Cardiac muscle cell (in vitro differentiated cells and primary cell): ENCODE results near the gene ASPSCR1. TPM values are rescaled to one million over a fixed set of nuclear protein-coding genes. Genes with fewer than 3 reads are reported as not detected.

Experiments
- DNase-seq, 2 donors: peaks; one replicate each; pipeline versions ENCODE4 v3.0.0 to v3.0.0-alpha.2; 2010 to 2017; ENCODE audit warnings: low read depth in 1 of 2, low spot score in 1 of 2
- H3K27ac ChIP-seq: fragments of 200-600 bp; sonication (generic); 2 replicates; pipeline ENCODE4 v1.5.1; 2016
- H3K27me3 ChIP-seq: fragments of 200-600 bp; sonication (generic); 2 replicates; pipeline ENCODE4 v1.6.0; 2016; ENCODE audit warnings: control low read depth
- H3K36me3 ChIP-seq: fragments of 200-600 bp; sonication (generic); 2 replicates; pipeline ENCODE4 v1.5.1; 2016; ENCODE audit warnings: control low read depth
- H3K4me1 ChIP-seq: fragments of 200-600 bp; sonication (generic); 2 replicates; pipeline ENCODE4 v1.8.1; 2017; ENCODE audit warnings: low read depth, mild to moderate bottlenecking, mixed run types
- H3K4me3 ChIP-seq: fragments of 200-600 bp; sonication (generic); 2 replicates; pipeline ENCODE4 v1.5.1; 2016; ENCODE audit warnings: mild to moderate bottlenecking
- H3K9me3 ChIP-seq: fragments of 200-600 bp; sonication (generic); 2 replicates; pipeline ENCODE4 v1.5.1; 2017; ENCODE audit warnings: low read depth, mild to moderate bottlenecking, control low read depth
- polyA plus RNA-seq: library from polyadenylated mRNA; unstranded; fragments of >200 nt; fragmentation: Nextera tagmentation; extraction: Ambion mirVana; gene quantifications from 2 replicates; pipeline ENCODE4 v1.2.1, GENCODE V29; 2016
- total RNA-seq: library from RNA; depleted of rRNA; stranded (reverse); fragments of >200 nt; gene quantifications from 2 replicates; pipeline ENCODE4 v1.2.3, GENCODE V29; 2016
- TF ChIP-seq, protein P1 (sequence below): IDR thresholded peaks from 2 replicates; pipeline ENCODE4 v1.5.1; 2012; ENCODE audit warnings: low read depth, mild to moderate bottlenecking, low read length

The ASPSCR1 gene
- total and polyA plus RNA-seq, 2 experiments from 2014 or later: 48.5 to 74.0 TPM

DNA sequence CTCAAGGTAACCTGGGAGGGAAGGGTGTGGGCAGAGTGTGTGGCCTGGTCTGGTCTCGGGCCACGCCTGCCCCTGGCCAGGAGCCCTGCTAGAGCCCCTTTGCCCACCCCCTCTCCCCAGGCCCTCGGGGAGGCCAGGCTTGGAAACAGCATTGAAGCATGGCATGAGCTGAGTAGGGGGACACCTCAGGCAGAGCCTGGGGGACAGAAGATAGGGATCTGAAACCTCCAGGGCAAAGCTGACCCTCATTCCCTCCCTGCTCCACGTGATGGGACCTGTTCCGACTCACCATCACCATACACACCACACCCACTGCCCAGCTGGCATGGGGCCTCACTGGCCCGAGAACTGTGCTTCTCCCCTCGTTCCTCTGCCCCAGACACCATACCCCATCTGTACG, 71.7 kb downstream of the ASPSCR1 start:
- H3K4me1 ChIP-seq: peaks cover 4% of the 10 kb centered on the region
- no peak overlapping the region for H3K4me3 ChIP-seq
- H3K36me3 ChIP-seq: no peaks in the 10 kb centered on the region
- TF ChIP-seq, protein P1, sequence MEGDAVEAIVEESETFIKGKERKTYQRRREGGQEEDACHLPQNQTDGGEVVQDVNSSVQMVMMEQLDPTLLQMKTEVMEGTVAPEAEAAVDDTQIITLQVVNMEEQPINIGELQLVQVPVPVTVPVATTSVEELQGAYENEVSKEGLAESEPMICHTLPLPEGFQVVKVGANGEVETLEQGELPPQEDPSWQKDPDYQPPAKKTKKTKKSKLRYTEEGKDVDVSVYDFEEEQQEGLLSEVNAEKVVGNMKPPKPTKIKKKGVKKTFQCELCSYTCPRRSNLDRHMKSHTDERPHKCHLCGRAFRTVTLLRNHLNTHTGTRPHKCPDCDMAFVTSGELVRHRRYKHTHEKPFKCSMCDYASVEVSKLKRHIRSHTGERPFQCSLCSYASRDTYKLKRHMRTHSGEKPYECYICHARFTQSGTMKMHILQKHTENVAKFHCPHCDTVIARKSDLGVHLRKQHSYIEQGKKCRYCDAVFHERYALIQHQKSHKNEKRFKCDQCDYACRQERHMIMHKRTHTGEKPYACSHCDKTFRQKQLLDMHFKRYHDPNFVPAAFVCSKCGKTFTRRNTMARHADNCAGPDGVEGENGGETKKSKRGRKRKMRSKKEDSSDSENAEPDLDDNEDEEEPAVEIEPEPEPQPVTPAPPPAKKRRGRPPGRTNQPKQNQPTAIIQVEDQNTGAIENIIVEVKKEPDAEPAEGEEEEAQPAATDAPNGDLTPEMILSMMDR: no peak
- DNase-seq: no peak
- H3K9me3 ChIP-seq: no peaks in the 10 kb centered on the region
- H3K27ac ChIP-seq: no peak overlapping the region
- H3K27me3 ChIP-seq: no peaks in the 10 kb centered on the region

DNA sequence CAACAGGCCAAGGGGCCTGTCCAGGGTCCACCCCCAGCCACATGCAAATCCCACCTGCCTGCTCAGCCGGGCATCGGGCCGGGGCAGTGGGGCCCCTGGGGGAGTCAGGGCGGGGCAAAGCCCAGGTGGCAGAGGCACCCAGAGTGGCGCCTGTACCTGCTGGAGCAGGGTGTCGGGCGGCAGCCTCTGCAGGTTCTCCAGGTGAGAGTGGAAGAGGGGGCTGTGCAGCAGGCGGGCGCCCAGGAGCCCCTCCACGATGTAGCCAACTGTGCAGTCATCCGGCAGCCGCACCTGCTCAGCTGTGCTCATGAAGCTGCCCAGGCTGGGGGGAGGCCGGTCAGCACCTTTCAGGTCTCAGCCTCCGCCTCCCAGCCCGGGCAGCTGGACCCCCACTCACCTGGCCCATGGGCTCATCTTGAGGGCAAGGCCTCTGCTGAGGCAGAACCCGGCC, 72.1 kb downstream of the ASPSCR1 start:
- Histone ChIP-seq H3K4me3 (no peak overlapping the region), H3K9me3 (no peaks in the 10 kb centered on the region), H3K27ac (no peak overlapping the region), H3K27me3 (no peaks in the 10 kb centered on the region), H3K36me3 (peaks cover under 1% of the 10 kb centered on the region), H3K4me1 (peaks cover 4% of the 10 kb centered on the region)
- TF ChIP-seq, protein P1: no peak
- no peak for DNase-seq

DNA sequence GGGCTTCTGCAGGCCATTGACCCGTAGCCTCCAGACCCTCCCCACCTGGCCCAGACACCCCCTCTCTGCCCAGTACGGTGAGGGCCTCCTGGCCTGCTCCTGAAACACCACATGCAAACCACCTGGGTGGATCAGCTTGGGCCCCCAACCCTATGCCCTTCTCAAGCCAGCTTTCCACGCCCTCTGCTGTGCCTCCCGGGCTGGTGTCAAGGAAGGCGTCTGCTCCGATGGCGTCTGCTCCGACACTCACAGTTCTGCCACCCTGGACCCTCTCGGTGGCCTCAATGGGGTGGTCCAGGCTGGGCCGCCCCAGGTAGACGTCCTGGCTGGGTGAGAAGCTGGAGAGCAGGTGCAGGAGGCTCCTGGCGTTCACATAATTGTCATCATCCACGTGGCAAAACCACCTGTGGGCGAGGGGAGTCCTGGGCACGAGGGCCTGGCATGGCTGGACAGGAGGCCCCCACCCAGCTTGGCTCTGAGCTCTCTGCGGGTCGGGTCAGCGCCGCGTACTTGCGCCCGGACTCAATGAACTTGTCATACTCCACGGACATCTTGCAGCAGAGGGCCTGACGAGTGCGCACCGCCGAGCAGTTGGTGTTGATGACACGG, 72.8 kb downstream of the ASPSCR1 start:
- H3K4me3 ChIP-seq: peak overlapping the region; percentile 90
- peaks cover 4% of the 10 kb centered on the region for H3K4me1 ChIP-seq
- H3K36me3 ChIP-seq: peaks cover 8% of the 10 kb centered on the region
- no peaks in the 10 kb centered on the region for H3K27me3 ChIP-seq
- TF ChIP-seq, protein P1: no peak
- DNase-seq: no peak
- H3K27ac ChIP-seq: no peak overlapping the region
- H3K9me3 ChIP-seq: no peaks in the 10 kb centered on the region

DNA sequence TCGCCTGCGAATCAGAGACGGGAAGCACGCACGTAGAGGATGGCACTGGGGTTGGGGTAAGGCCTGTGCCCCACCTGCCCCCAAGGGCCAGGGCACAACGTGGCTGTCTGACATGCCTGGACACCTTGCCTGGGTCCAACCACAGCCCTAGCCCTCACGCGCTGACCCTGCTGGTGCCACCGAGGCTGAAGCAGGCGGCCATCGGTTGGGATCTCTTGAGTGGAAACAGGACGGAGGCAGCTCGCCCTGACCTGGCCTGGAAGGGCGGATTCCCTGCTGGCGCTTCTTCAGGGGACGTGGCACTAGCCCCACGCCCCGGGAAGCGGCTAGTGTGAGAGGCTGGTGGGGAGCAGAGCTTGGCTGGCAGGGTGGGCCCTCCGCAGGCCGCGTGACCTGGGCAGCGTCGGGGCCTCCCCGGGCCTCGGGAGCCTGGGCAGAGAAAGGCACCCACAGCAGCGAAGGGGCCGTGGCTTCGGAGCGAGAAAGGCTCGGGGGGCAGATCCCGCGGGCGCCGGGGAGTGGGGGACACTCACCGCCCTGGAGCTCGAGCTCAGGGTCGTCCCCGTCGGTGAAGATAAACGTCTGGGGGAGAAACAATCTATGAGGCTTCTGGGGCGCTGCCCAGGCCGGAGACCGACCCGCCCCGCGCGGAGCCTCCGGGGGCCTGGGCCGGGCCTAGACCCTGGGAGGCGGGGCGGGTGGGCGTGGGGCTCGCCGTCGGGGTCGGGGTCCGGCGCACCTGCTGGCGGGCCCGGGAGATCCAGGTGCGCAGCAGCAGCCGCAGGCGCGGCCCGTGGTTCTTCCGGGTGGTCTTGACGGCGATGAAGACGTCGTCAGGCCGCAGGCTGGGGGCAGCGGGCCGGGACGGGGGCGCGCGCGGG, 73.6 kb downstream of the ASPSCR1 start:
- Histone ChIP-seq H3K27ac (peak overlapping the region; percentile 38), H3K4me3 (peak overlapping the region; percentile 90), H3K36me3 (peaks cover 13% of the 10 kb centered on the region), H3K9me3 (no peaks in the 10 kb centered on the region), H3K4me1 (peaks cover 4% of the 10 kb centered on the region), H3K27me3 (no peaks in the 10 kb centered on the region)
- TF ChIP-seq, protein P1: no peak
- peak in 1 of 2 donors; percentile 34 for DNase-seq

DNA sequence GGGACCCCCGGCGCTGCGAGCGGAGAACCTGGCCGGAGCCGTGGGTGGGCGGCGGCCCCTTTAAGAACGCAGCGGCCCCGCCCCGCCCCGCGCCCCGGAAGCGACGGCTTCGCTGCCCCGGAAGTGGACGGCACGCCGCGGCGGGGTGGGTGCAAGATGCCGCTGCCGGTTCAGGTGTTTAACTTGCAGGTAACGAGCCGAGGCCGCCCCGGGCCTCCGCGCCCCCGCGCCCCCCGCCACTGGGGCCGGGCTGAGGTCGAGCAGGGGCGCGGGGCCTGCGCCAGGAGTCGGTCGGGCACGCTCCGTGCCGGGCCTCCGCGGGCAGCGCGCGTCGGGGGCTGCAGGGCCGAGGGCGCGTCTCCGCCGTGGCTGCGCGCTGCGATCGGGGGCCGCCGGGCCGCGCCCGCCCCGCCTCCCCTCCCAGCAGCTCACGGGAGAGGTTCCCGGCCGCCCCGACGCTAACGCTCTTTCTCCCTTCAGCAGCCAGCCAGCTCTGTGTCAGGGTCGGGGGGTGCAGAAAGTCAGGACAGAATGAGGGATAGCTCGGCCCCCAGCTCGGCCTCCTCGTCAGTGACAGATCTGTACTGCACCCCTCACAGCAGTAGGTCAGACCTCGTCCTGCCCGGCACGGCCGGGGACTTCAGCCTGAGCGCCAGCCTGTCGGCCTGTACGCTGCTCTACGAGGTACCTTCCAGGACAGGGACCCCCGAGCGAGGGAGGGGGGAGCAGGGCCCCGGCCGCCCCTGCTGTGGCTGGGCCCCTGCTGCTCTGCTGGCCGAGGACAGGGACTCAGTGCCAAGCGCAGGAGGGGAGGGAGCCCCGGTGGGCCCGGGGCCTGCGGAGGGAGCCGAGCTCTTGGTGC, 74.6 kb downstream of the ASPSCR1 start, which contains the start of the genes GPS1 and RFNG:
Gene GPS1 (plus strand): TSS at position 123 of the 862 bp plus-strand sequence. CDS start 34 bp downstream, at position 157.
Gene RFNG (minus strand): TSS at position 36 of the 862 bp plus-strand sequence. CDS start 45 bp downstream, outside the sequence.
- peak within 1 kb of the TSS; percentile 90 for H3K4me3 ChIP-seq
- peaks cover 15% of the 10 kb centered on the region for H3K36me3 ChIP-seq
- H3K27me3 ChIP-seq: no peaks in the 10 kb centered on the region
- H3K27ac ChIP-seq: peak within 1 kb of the TSS; percentile 38
- DNase-seq: peak; percentile 63 to 88
- H3K4me1 ChIP-seq: peaks cover 4% of the 10 kb centered on the region
- TF ChIP-seq, protein P1: no peak
- no peaks in the 10 kb centered on the region for H3K9me3 ChIP-seq
